Karpas-422 (cell line): ENCODE results near the gene HUS1B. TPM values are rescaled to one million over a fixed set of nuclear protein-coding genes. Genes with fewer than 3 reads are reported as not detected.
"Not testable (repeated sequence)": the region's sequence is repeated elsewhere in the genome, so short reads cannot be mapped to it uniquely, and the experiment has no call there.

Source experiments
- DNase-seq: peaks from one replicate; pipeline ENCODE4 v3.0.0-alpha.2; 2015
- H2AFZ ChIP-seq: fragments of 200-600 bp; sonication (generic); 2 replicates; pipeline ENCODE4 v1.6.1; 2014; ENCODE audit warnings: antibody characterized with exemption, low read length, mixed read lengths
- H3K27ac ChIP-seq: fragments of 200-600 bp; sonication (generic); 2 replicates; pipeline ENCODE4 v1.5.1; 2014; ENCODE audit warnings: mild to moderate bottlenecking, low read length, moderate library complexity
- H3K27me3 ChIP-seq: fragments of 200-600 bp; sonication (generic); 2 replicates; pipeline ENCODE4 v1.6.1; 2014; ENCODE audit warnings: low read length, mixed read lengths
- H3K36me3 ChIP-seq: fragments of 200-600 bp; sonication (generic); 2 replicates; pipeline ENCODE4 v1.6.1; 2014; ENCODE audit warnings: low read length, mixed read lengths; ENCODE audit not compliant: insufficient read depth
- H3K4me1 ChIP-seq: fragments of 200-600 bp; sonication (generic); 2 replicates; pipeline ENCODE4 v1.6.1; 2014; ENCODE audit warnings: mild to moderate bottlenecking, low read length, mixed read lengths
- H3K4me2 ChIP-seq: fragments of 200-600 bp; sonication (generic); 2 replicates; pipeline ENCODE4 v1.6.1; 2014; ENCODE audit warnings: low read length, low read depth, mild to moderate bottlenecking; ENCODE audit not compliant: poor library complexity, severe bottlenecking
- H3K4me3 ChIP-seq: fragments of 200-600 bp; sonication (generic); 2 replicates; pipeline ENCODE4 v1.5.1; 2014; ENCODE audit warnings: mild to moderate bottlenecking, antibody characterized with exemption, low read length, mixed read lengths
- H3K79me2 ChIP-seq: fragments of 200-600 bp; sonication (generic); 2 replicates; pipeline ENCODE4 v1.6.1; 2014; ENCODE audit warnings: mild to moderate bottlenecking, low read length, mixed read lengths
- H3K9ac ChIP-seq: fragments of 200-600 bp; sonication (generic); 2 replicates; pipeline ENCODE4 v1.6.0; 2014; ENCODE audit warnings: low read length
- H3K9me2 ChIP-seq: fragments of 200-600 bp; sonication (generic), shearing (Covaris generic); replicated peaks from 2 replicates; pipeline ENCODE4 v1.6.0; 2014; ENCODE audit warnings: mild to moderate bottlenecking, low read length, moderate library complexity; ENCODE audit not compliant: insufficient read depth
- H3K9me3 ChIP-seq: fragments of 300-700, 200-600 bp; sonication (generic); 2 replicates; pipeline ENCODE4 v1.6.1; 2014; ENCODE audit warnings: low read length, mixed read lengths
- H4K20me1 ChIP-seq: fragments of 200-600 bp; sonication (generic); 2 replicates; pipeline ENCODE4 v1.6.1; 2014; ENCODE audit warnings: mild to moderate bottlenecking, antibody characterized with exemption, low read length, low read depth; ENCODE audit not compliant: insufficient read depth
- total RNA-seq: library from RNA; depleted of rRNA; stranded (reverse); fragments of >200 nt; shearing (Covaris generic); gene quantifications from 2 replicates; pipeline ENCODE4 v1.2.3, GENCODE V29; 2014; ENCODE audit warnings: low replicate concordance

Gene HUS1B
- total RNA-seq, 1 experiment from 2014 or later = 0.30 TPM

DNA sequence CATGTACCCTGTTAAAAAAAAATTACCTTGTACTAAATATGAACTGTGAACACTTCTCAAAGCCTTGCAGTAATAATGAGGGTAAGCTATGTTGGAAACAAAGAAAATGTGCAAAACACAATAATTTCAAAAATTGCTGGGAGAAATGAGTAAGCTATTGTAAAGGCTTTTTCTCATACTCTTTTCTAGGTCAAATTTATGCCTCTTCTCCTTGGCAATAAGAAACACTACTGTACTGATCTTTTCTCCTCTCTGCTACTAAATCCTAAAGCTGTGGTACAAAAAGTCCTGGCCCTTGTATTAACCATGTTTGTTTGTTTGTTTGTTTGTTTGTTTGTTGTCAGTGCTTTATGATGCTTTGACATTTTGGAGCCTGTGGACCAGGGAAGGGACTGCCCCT, 17.5 kb upstream of the HUS1B start:
- no peak overlapping the region for H3K4me2 ChIP-seq
- H3K9ac ChIP-seq = no peak overlapping the region
- H3K9me3 ChIP-seq = no peaks in the 10 kb centered on the region
- H3K36me3 ChIP-seq = no peaks in the 10 kb centered on the region
- no peak overlapping the region for H2AFZ ChIP-seq
- DNase-seq = peak; percentile 7
- no peaks in the 10 kb centered on the region for H4K20me1 ChIP-seq
- no peaks in the 10 kb centered on the region for H3K9me2 ChIP-seq
- no peak overlapping the region for H3K4me3 ChIP-seq
- no peaks in the 10 kb centered on the region for H3K27me3 ChIP-seq
- no peak overlapping the region for H3K27ac ChIP-seq
- H3K4me1 ChIP-seq = no peaks in the 10 kb centered on the region
- peaks cover 18% of the 10 kb centered on the region for H3K79me2 ChIP-seq

DNA sequence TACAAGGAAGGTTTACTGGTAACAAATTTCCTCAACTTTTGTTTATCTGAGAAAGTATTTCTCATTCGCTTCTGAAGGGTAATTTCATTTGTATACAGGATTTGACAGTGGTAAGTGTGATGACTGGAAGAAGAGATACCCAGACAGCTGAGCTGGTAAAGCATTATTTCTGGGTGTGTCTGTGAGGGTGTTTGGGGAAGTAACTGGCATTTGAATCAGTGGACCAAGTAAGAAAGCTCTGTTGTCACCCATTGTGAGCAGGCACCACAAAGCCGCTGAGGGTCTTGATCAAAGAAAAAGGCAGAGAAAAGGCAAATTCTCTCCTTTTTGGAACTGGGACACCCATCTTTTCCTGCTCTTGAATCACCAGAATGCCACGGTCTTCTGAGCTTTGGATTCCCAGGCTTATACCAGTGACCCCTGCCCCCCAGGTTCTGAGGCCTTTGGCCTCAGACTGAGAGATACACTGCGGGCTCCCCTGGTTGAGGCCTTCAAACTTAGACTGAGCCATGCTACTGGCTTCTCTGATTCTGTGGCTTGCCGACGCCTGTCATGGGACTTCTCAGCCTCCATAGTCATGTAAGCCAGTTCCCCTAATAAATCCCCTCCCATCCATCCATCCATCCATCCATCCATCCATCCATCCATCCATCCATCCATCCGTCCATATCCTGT, 10.5 kb upstream of the HUS1B start:
- H3K4me3 ChIP-seq = no peak overlapping the region
- H2AFZ ChIP-seq = no peak overlapping the region

DNA sequence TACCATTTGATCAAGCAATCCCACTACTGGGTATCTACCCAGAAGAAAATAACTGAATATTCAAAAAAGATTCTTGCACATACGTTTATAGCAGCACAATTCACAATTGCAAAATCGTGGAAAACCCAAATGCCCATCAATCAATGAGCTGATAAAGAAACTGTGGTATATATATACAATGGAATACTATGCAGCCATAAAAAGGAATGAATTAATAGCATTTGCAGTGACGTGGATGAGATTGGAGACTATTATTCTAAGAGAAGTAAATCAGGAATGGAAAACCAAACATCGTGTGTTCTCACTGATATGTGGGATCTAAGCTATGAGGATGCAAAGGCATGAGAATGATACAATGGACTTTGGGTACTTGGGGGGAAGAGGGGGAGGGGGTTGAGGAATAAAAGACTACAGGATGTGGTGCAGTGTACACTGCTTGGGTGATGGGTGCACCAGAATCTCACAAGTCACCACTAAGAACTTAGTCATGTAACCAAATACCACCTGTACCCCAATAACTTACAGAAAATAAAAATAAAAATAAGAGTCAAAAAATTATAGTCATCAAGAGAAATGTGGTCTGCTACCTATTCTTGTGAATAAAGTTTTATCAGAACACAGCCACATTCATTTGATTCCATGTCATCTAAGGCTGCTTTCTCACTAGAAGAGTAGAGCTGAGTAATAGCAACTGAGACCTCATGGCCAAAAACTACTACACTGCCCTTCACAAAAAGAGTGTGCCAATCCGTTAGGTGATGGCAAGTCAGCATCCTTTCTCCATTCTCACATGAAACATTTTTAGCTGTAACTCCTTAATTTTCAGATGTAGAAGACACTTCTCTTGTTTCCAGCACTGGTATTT, 8.7 kb upstream of the HUS1B start:
- Histone ChIP-seq H3K79me2 (peaks cover 3% of the 10 kb centered on the region), H3K4me3 (no peak overlapping the region), H4K20me1 (no peaks in the 10 kb centered on the region; the same call in 1 of the 2 replicates), H3K27ac (no peak overlapping the region), H3K9me3 (no peaks in the 10 kb centered on the region), H3K9me2 (no peaks in the 10 kb centered on the region), H3K27me3 (no peaks in the 10 kb centered on the region), H3K4me2 (no peak overlapping the region), H3K4me1 (no peaks in the 10 kb centered on the region), H3K36me3 (no peaks in the 10 kb centered on the region), H3K9ac (no peak overlapping the region), H2AFZ (no peak overlapping the region)
- no peak for DNase-seq

More for the DNA sequence above, 10.5 kb upstream of the HUS1B start:
- H3K79me2 ChIP-seq = no peaks in the 10 kb centered on the region
- no peaks in the 10 kb centered on the region for H3K4me1 ChIP-seq
- no peaks in the 10 kb centered on the region for H4K20me1 ChIP-seq
- H3K4me2 ChIP-seq = no peak overlapping the region
- DNase-seq = no peak
- no peaks in the 10 kb centered on the region for H3K36me3 ChIP-seq
- H3K9ac ChIP-seq = no peak overlapping the region
- H3K27ac ChIP-seq = no peak overlapping the region
- H3K27me3 ChIP-seq = no peaks in the 10 kb centered on the region
- H3K9me2 ChIP-seq = no peaks in the 10 kb centered on the region
- no peaks in the 10 kb centered on the region for H3K9me3 ChIP-seq

DNA sequence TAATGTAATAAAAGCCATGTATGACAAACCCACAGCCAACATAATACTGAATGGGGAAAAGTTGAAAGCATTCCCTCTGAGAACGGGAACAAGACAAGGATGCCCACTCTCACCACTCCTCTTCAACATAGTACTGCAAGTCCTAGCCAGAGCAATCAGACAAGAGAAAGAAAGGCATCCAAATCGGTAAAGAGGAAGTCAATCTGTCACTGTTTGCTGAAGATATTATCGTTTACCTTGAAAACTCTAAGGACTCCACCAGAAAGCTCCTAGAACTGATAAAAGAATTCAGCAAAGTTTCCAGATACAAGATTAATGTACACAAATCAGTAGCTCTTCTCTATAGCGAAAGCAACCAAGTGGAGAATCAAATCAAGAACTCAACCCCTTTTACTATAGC, 6.9 kb upstream of the HUS1B start:
- H4K20me1 ChIP-seq, H3K4me2 ChIP-seq, H3K27me3 ChIP-seq, DNase-seq, H3K4me3 ChIP-seq, H2AFZ ChIP-seq, H3K27ac ChIP-seq, H3K4me1 ChIP-seq, H3K79me2 ChIP-seq, H3K36me3 ChIP-seq, H3K9me2 ChIP-seq, H3K9me3 ChIP-seq, H3K9ac ChIP-seq: not testable (repeated sequence)

DNA sequence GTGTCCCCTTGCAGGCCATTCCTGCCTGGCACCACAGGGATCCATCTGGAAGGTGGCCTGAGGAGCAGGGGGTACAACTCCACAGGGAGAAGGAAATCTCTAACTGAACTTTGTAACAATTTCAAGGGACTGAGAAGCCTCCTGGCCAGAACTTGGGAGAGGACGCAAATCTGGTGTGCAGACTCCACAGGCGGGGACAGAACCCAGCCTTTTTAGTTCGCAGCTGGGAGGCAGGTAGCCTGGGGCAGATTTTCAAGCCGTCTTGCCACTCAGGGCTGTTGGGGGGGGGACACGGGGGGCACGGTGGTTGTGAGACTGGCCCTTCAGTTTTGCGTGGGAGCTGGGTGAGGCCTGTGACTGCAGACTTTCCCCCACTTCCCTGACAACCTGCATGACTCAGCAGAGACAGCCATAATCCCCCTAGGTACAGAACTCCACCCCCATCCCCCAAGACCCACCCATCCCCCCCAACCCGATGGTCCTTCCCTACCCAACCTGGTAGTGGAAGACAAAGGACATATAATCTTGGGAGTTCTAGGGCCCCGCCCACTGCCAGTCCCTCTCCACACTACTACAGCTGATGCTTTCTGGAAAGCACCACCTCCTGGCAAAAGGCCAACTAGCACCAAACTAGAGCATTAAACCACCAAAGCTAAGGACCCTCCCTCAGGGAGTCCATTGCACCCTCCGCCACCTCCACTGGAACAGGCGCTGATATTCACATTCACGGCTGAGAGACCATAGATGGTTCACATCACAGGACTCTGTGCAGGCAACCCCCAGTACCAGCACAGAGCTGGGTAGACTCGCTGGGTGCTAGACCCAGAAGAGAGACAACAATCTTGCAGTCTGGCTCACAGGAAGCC, 3.0 kb upstream of the HUS1B start:
- Histone ChIP-seq H3K9me2 (no peaks in the 10 kb centered on the region), H3K4me2 (no peak overlapping the region), H3K27me3 (no peaks in the 10 kb centered on the region), H3K27ac (no peak overlapping the region), H3K36me3 (no peaks in the 10 kb centered on the region), H3K79me2 (peaks cover 8% of the 10 kb centered on the region), H3K4me3 (no peak overlapping the region), H4K20me1 (peaks cover 5% of the 10 kb centered on the region; the same call in 1 of the 2 replicates), H3K4me1 (no peaks in the 10 kb centered on the region), H2AFZ (no peak overlapping the region), H3K9me3 (no peaks in the 10 kb centered on the region), H3K9ac (no peak overlapping the region)
- no peak for DNase-seq

DNA sequence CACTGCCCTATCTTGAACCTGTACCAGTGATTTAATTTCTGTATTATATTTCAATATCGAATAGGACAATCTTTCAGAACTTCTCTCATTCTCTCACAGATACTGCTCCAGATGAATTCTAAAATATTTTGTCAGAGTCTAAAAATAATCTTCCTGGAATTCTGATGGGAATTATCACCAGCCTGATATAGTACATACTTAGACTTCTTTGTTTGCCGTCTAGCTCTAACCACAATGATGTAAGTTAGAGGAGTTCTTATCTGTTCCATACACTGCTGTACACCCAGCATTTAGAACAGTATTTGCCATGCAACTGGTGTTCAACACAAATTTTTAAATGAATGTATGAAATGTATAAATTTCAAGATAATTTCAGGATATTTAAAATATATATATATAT, 1.3 kb upstream of the HUS1B start:
- DNase-seq = no peak
- H3K4me3 ChIP-seq = no peak overlapping the region
- no peaks in the 10 kb centered on the region for H3K9me3 ChIP-seq
- peaks cover 5% of the 10 kb centered on the region; the same call in 1 of the 2 replicates for H4K20me1 ChIP-seq
- no peaks in the 10 kb centered on the region for H3K4me1 ChIP-seq
- H3K9me2 ChIP-seq = no peaks in the 10 kb centered on the region
- H3K4me2 ChIP-seq = no peak overlapping the region
- H3K9ac ChIP-seq = no peak overlapping the region
- H3K36me3 ChIP-seq = no peaks in the 10 kb centered on the region
- no peak overlapping the region for H2AFZ ChIP-seq
- H3K79me2 ChIP-seq = peaks cover 8% of the 10 kb centered on the region
- H3K27ac ChIP-seq = no peak overlapping the region
- no peaks in the 10 kb centered on the region for H3K27me3 ChIP-seq

DNA sequence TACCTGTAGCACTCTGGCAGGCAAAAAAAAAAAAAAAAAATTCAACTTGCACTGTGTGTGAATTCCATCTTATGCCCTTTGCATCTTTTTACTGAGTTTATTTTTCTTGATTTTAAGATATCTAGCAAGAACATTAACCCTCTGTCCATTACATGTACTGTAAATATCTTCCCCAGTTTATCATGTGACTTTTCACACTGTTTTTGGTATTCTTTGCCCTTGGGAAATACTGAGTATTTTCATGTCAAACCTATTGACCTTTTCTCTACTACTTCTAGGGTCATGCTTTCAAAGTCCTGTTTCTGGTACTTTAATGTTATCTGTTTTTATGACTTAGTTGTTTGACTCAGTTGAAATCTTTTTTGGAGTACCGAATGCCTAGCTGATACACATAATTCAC, 843 bp upstream of the HUS1B start:
- H3K4me3 ChIP-seq = no peak overlapping the region
- peaks cover 5% of the 10 kb centered on the region; the same call in 1 of the 2 replicates for H4K20me1 ChIP-seq
- H3K27ac ChIP-seq = no peak overlapping the region
- no peaks in the 10 kb centered on the region for H3K4me1 ChIP-seq
- H3K27me3 ChIP-seq = no peaks in the 10 kb centered on the region
- H2AFZ ChIP-seq = no peak overlapping the region
- no peak overlapping the region for H3K9ac ChIP-seq
- no peaks in the 10 kb centered on the region for H3K9me3 ChIP-seq
- H3K79me2 ChIP-seq = peaks cover 8% of the 10 kb centered on the region
- no peaks in the 10 kb centered on the region for H3K9me2 ChIP-seq
- no peak overlapping the region for H3K4me2 ChIP-seq
- DNase-seq = no peak
- H3K36me3 ChIP-seq = no peaks in the 10 kb centered on the region

DNA sequence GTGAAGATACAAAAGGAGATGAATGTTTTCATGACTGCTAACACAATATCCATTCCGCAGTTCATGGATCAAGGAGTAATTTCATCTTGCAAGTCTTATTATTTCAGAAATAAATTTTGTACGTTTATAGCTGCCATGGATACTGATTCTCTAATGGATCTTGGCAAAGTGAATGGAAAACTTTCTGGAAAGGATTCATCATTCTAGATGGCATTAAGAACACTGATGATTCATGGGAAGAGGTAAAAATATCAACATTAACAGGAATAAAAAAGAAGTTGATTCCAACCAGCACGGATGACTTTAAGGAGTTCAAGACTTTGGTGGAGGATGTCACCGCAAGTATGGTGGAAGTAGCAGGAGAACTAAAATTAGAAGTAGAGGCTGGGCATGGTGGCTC, 2.8 kb downstream of the HUS1B start:
- DNase-seq = no peak
- Histone ChIP-seq H3K79me2 (no peaks in the 10 kb centered on the region; the same call in 1 of the 2 replicates), H3K4me2 (no peak overlapping the region), H2AFZ (no peak overlapping the region), H3K36me3 (no peaks in the 10 kb centered on the region), H3K4me1 (no peaks in the 10 kb centered on the region), H3K9me3 (no peaks in the 10 kb centered on the region), H4K20me1 (0 out of 2 replicates have a peak, but pooled peaks cover 5% of the 10 kb centered on the region), H3K27ac (no peak overlapping the region), H3K9ac (no peak overlapping the region), H3K9me2 (no peaks in the 10 kb centered on the region), H3K27me3 (no peaks in the 10 kb centered on the region), H3K4me3 (no peak overlapping the region)
